AG08395 (cell line): ENCODE results near the gene SLC22A3.

Experiments
- DNase-seq: peaks from one replicate; pipeline ENCODE4 v3.0.0; 2012; ENCODE audit warnings: mixed read lengths, low spot score

Gene SLC22A3

GRCh38 chr6:160417550-160417949 lies 69.4 kb downstream of the SLC22A3 start:
- DNase-seq: no peak

GRCh38 chr6:160418370-160418769 lies 70.2 kb downstream of the SLC22A3 start:
- no peak for DNase-seq

GRCh38 chr6:160419488-160419887 lies 71.3 kb downstream of the SLC22A3 start:
- DNase-seq: no peak

GRCh38 chr6:160420253-160420968 lies 72.2 kb downstream of the SLC22A3 start:
- DNase-seq: no peak

GRCh38 chr6:160420969-160421556 lies 72.9 kb downstream of the SLC22A3 start:
- DNase-seq: no peak

- DNase-seq: peak; percentile 22
These were observed 73.7 kb downstream of the SLC22A3 start for GRCh38 chr6:160421854-160422253.

- DNase-seq: no peak
These were observed 76.1 kb downstream of the SLC22A3 start for GRCh38 chr6:160424256-160424655.

- no peak for DNase-seq
These were observed 78.0 kb downstream of the SLC22A3 start for GRCh38 chr6:160426136-160426535.

GRCh38 chr6:160427312-160428068 lies 79.3 kb downstream of the SLC22A3 start:
- no peak for DNase-seq

GRCh38 chr6:160428069-160428430 lies 79.9 kb downstream of the SLC22A3 start:
- no peak for DNase-seq

- no peak for DNase-seq
These were observed 80.8 kb downstream of the SLC22A3 start for GRCh38 chr6:160428818-160429619.

- no peak for DNase-seq
These were observed 81.4 kb downstream of the SLC22A3 start for GRCh38 chr6:160429620-160429895.

- no peak for DNase-seq
These were observed 82.0 kb downstream of the SLC22A3 start for GRCh38 chr6:160430203-160430602.

- no peak for DNase-seq
These were observed 82.6 kb downstream of the SLC22A3 start for GRCh38 chr6:160430751-160431150.

GRCh38 chr6:160431226-160431625 lies 83.0 kb downstream of the SLC22A3 start:
- peak; percentile 67 for DNase-seq

GRCh38 chr6:160431791-160432404 lies 83.7 kb downstream of the SLC22A3 start:
- no peak for DNase-seq

GRCh38 chr6:160435935-160436334 lies 87.8 kb downstream of the SLC22A3 start:
- no peak for DNase-seq

GRCh38 chr6:160437154-160437553 lies 89.0 kb downstream of the SLC22A3 start:
- DNase-seq: no peak

GRCh38 chr6:160437775-160438174 lies 89.6 kb downstream of the SLC22A3 start:
- DNase-seq: no peak

- DNase-seq: no peak
These were observed 90.3 kb downstream of the SLC22A3 start for GRCh38 chr6:160438481-160438880.

- DNase-seq: no peak
These were observed 91.6 kb downstream of the SLC22A3 start for GRCh38 chr6:160439751-160440150.

GRCh38 chr6:160442151-160442550 lies 94.0 kb downstream of the SLC22A3 start:
- DNase-seq: no peak
